Stimulated activated CD4-positive, alpha-beta T cell treated with anti-CD3 and anti-CD28 coated beads, TNF-alpha, amount 100 ng/mL, for 1 hour (primary cell): ENCODE results near the gene NPFFR1.
"Not testable (repeated sequence)": the region's sequence is repeated elsewhere in the genome, so short reads cannot be mapped to it uniquely, and the experiment has no call there.

Source experiments
- DNase-seq, 3 donors: peaks; one replicate each; pipeline ENCODE4 v3.0.0-alpha.2; 2020; ENCODE audit warnings: low read depth in 3 of 3, low spot score in 1 of 3

Gene NPFFR1

DNA sequence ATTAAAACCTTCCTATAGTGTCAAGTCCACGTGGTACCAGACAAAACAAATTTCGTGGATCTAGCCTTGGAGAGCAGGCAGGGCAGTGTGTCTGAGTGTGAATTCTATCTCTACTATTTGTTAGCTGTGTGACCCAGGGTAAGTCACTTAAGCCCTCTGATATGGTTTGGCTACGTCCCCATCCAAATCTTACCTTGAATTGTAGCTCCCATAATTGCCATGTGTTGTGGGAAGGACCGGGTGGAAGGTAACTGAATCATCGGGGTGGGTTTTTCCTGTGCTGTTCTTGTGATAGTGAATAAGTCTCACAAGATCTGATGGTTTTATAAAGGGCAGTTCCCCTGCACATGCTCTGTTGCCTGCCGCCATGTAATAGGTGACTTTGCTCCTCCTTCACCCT is 2.8 kb upstream of the NPFFR1 start:
- DNase-seq = no peak

DNA sequence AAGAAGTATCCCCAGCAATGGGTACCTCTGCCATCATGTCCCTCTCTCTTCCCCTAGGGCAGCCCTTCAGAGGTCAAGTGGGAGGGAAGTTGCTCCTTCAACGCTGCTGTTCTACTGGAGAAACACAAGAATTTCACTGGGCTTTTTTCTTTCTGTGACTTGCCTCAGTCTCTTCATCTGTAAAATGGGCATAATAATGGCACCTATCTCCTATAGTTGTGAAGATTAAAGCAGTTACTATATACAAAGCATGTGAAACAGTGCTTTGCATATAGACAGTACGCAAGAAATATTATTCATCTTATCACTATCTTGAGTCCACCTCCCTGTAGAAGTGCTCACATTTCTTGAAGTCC is 1.6 kb upstream of the NPFFR1 start:
- DNase-seq = no peak

DNA sequence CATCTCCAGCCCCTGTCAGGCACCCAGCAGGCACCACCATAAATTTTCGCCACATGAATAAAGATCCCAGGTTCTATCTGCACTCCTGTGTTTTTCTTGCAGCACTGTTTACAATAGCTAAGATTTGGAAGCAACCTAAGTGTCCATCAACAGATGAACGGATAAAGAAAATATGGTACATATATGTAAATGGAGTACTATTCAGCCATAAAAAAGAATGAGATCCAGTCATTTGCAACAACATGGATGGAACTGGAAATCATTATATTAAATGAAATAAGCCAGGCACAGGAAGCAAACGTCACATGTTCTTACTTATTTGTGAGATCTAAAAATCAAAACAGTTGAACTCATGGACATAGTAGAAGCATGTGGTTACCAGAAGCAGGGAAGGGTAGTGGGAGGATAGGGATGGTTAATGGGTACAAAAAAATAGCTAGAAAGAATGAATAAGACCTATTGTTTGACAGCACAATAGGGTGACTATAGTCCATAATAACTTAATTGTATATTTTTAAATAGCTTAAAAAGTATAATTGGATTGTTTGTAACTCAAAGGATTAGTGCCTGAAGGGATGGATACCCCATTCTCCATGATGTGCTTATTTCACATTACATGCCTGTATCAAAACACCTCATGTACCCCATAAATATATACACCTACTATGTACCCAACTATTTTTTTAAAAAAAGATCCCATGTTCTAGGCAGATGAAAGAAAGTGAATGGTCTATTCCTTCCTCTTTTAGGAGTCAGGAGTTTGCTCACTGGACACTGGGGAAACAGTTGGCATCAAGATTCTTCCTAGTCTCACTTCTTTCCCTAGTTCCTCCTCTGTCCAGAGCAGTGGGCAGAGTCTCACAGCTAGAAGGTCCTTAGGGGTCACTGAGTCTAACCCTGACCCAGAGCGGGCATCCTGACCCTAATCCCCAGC is 1.0 kb upstream of the NPFFR1 start:
- DNase-seq = no peak

DNA sequence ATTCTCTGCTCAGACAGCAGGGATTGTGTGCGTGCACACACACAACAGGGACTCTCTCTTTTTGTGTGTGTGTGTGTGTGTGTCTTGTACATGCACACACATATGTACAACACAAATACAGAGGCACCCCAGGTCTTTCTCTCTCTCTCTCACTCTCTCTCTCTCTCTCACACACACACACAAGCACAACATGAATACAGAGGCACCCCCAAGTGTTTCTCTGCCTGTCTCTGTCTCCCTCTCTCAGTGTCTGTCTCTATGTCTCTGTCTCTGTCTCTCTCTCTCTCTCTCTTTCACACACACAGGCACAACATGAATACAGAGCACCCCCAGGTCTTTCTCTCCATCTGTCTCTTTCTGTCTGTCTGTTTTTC is 746 bp downstream of the NPFFR1 start:
- no peak for DNase-seq

DNA sequence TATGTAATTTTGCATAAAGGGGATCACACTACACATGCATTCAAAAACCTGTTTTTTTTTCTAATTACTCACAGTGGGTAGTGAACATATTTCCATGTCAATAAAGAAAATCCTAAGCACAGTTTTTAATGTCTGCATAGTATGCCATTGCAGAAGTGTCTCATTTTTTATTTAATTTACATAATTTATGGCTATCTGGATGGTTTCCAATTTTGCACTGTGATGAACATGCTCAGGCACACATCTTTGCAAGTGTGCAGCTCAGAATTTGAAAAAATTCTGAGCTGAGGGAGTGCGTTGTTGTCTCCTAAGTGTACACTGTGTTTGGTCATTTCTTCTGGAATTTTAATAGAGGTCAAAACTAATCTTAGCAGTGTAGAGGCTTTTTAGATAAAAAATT is 2.2 kb downstream of the NPFFR1 start:
- DNase-seq = no peak

DNA sequence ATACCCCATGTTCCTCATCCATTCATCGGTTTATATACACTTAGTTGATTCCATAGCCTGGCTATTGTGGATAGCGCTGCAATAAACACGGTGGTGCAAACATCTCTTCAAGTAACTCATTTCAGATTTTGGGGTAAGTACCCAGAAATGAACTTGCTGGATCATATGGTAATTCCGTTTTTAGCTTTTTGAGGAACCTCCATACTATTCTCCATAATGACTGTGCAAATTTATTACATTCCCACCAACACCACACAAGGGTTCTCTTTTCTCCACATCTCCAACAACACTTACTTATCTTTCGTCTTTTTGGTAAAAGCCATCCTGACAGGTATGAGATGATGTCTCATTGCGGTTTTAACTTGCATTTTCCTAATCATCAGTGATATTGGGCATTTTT is 3.7 kb downstream of the NPFFR1 start:
- DNase-seq = no peak

DNA sequence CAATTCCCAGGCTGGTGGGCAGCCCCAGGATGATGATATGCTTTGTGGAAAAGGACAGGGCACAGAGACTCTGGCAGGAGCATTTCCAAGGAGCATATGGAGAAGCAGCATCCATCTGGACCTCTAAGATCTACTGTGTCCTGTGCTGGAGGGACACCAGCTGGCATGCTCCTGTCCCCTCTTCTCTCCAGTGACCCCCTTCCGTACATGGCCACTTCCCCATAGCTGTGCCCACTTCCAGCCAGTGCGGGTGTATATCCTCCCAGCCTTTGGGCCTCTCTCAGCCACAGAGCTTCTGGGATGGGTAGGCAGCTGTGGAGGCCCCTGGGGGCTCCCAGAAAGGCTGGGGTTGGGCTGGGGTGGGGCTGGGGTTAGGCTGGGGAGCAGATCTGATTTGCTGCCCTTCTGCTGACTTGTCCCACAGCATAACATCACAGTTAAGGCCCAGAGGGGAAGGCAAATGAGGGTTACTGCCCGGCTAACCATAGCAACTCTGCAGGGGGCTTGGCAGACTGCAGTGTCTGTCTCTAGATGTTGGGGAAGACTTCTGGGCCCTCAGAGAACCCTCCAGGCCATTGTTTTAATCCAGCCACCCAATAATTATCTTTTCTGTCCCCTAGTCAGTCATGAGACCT is 6.3 kb downstream of the NPFFR1 start:
- no peak for DNase-seq

DNA sequence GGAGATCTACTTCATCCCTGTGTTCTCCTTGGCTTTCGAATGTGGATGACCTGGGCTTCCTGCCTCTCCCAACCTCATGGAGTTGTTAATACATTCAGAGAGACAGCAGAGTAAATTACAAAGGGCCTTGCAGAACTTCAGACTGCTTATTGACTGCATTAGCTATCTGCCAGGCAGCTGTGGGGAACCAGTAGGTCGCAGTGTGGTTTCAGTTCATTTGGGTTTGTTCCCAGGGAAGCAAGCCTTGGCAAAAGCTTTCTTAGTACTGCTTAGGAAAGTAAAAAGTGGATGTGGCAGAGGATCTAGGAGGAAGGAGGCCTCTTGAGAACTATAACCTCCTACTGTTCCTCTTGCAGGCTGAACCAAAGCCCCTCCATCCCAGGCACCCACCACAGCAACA is 9.2 kb downstream of the NPFFR1 start:
- no peak for DNase-seq

DNA sequence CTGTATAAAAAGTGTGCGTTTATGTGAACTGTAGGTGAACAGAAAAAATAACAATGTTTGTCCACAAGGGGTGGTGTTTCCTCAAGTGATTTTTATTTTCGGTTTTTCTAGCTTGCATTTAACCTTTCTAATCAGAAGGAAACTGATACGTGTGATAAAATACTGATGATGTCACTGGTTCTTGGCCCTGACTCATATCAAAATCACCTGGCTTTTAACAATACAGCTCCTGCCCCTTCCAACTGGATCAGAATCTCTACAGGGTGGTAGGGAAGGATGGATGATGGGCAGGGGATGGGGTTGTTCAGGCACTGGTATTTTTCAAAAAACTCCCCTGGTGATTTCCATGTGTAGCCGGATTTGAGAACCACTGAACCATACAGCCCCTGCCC is 10.9 kb downstream of the NPFFR1 start:
- DNase-seq = no peak

DNA sequence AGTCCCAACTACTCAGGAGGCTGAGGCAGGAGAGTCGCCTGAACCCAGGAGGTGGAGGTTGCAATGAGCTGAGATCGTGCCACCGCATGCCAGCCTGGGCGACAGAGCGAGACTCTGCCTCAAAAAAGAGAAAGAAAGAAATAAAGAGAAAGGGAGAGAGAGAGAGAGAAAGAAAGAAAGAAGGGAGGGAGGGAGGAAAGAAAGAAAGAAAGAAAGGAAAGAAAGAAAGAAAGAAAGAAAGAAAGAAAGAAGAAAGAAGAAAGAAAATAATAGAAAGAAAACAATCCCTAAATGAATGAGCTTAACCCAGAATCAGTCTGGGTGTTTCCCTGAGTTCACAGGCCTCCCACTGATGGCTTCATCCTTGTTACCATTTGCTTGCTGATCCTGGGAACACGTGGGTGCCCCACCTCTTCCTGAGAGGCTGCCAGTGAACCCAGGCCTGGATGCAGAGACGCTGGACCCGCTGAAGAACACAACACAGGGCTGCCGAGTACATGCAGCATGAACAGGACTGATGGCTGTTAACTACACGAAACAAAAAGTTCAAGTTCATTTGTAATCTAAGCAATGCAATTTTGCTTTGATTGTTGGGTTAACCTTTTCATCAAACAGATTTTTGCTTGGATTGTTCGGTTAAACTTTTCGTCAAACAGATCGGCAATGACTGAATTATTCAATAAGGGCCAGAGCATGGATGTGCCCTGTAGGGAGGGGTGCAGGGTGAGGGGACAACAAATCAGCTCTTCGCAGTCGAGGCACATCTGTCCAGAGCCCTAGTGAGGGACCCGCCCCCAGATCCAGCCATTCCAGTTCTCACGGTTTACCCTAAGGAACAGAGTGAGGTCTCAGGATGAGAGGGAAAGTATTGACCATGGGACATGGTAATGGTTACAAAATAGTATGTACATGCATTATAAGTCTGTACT is 11.5 kb downstream of the NPFFR1 start:
- no peak for DNase-seq

DNA sequence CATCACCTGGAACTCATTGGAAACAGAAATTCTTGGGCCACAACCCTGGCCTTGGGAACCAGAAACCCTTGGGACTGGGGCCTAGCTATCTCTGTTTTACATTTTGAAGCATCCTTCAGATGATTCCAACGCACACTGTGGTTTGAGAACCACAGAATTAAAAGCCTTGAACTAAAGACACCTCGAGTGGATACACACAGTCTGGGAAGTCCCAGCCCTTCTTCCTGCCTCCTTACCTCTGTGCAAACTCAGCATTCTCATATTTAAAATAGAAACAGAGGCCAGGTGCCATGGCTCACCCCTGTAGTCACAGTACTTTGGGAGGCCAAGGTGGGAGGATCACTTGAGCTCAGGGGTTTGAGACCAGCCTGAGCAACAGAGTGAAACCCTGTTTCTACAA is 12.9 kb downstream of the NPFFR1 start:
- DNase-seq = no peak

DNA sequence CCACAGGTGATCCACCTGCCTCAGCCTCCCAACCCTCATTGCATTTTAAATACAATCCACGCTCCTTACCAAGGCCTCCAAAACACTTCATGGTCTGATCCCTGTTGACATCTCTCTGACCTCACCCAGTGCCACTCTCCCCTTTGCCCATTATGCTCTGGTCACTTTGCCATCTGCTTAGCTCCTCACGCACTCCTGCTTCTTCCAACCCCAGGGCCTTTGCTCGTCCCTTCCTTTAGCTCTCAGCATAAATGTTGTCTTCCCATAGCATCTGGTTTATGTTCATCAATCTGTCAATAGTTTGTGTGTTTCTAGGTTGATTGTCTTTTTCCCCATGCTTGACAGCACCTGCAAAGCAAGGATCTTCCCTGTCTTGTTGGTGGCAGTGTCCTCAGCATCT is 14.1 kb downstream of the NPFFR1 start:
- DNase-seq = no peak

DNA sequence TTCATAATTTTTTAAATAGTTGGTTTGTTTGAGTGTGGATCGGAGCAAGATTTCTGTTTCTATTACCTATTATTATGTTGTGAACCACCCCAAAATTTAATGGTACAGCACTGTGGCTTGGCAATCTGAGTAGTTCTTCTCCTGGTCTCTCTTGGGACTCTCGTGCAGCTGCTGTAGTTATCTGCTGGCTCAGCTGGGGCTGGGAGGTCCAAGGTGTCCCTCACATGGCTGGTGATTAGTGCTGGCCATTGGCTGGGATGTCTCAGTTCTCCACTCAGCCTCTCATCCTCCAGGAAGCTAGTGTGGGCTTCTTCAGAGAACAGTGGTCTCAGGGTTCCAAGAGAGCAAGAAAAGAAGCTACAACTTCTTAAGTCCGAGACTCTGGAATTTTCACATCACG is 15.4 kb downstream of the NPFFR1 start:
- no peak for DNase-seq

DNA sequence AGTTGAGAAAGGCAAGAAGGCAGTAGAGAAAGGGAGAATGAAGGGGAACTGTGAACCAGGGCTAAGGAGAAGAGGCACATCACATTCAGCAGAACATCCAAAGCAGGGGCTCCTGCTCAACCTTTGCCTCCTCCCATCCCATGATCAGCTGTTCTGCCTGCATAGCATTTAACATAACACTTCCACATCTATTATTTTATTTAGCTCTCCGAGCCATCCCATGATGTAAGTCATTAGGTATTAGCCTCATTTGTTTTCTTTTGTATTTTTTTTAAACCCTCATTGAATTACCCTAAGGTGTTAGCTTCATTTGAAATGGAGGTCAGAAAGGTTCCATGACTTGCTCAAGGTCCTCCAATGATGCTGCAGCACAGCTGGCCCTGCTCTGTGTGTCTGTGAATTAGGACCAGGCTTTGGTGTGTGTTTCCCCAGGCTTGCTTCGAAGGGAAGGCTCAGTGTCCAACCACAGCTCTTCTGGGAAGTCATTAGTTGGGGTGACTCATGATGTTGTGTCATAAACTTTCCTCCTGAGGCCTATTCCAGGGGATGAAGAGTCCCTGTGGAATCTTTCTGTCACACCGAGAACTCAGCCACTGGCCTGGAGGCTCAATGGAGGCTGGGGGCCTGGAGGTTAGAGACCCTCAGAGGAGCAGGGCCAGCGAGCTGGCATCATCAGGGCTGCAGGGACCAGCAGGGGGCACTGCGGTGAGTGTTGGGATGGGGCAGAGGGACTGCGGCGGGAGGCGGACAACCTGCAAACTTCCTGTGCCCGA is 16.5 kb downstream of the NPFFR1 start:
- no peak for DNase-seq

DNA sequence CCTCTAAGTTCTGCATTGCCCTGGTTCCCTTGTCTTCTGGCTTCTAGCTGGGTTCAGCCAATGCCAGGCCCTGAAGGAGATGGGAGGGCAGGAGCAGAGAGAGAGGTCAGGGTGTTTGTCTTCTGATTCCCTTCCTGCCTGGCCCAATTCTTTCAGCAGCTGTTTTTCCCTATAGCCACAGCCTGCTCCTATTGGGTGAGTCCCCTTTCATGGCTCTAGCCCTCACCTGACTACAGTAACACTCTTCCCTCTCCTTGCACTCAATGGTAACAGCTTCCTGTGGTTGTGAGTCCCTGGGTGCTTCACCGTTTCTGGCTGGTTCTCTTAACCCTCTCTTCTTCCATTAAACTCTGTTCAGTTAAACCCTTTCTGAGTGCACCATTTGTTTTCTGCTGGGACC is 17.1 kb downstream of the NPFFR1 start:
- no peak for DNase-seq

DNA sequence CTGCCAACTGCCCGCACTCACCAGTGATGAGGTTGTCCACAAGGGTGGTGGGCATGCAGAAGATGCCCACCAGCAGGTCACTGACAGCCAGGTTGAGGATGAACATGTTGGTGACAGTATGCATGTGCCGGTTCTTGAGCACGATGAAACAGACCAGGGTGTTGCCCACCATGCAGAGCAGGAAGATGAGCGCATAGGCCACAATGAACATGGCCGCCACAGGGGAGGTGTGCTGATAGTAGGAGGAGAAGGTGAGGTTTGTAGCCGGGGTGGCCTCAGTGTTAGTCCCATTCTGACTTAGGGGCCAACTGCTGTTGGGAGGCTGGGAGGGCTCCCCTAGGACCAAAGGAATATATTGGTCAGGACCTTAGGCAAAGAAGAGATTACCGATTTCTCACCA is 17.7 kb downstream of the NPFFR1 start:
- no peak for DNase-seq

DNA sequence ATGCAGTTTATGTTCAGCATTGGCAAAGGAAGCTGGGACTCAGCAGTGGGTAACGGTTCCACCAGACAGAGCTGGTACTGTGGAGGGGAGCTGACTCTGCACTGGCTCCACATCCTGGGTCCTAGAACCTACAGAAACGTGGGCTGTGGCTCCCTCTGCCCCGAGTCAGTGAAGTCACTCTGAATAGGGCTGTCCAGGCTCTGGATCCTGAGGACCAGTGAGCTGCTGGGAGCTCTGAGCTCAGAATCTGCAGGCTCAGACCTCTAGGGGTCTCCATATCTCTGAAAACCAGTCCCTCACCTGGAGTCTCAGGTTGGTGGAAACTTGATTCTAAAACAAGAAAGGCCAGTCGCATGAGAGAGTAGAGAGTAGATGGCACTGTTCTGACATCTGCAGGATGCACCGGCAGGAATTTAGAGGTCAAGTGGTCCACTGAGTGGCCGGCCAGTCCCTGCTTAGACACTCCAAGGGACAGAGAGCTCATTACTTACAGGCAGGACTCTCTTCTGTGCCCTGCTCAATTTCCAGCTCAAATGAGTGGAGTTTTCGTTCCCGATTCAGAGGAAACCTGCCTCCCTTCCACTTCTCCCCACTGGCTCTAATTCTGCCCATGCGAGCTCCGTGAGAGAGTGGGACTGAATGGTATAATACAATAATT is 18.6 kb downstream of the NPFFR1 start:
- DNase-seq = no peak

DNA sequence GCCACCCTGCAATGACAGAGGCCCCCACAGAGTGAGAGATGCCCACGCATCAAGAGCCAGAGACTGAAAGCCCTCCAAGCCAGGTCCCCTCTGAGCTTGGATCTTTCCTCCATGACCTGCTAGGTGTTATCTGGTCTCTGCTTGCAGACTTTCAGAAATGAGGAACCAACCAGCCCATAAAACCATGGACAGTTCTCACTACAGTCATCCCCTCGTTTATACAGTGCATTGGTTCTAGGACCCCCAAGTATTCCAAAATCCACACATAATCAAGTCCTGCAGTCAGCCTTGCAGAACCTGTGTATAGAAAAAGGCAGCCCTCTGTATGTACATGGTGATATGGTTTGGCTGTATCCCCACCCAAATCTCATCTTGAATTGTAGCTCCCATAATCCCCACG is 23.1 kb downstream of the NPFFR1 start:
- DNase-seq = no peak

DNA sequence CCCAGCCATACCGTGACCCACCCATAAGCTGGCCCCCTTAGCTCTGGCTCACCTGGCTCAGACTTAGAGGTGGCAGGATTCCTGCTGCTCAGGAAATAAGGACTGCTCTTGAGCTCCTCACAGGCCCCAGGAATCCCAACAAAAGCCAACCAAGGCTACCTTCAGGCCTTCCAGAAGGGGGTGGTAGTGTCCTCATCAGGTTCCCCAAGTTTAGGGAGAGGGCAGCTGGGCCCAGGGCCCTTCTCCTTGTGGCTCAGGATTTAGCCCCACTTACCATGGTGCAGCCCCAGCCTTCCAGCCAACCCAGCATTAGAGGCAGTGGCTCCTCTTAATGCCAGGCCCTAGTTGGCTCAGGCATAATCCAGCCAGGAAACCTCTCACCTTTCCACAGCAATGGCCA is 23.5 kb downstream of the NPFFR1 start:
- no peak for DNase-seq

DNA sequence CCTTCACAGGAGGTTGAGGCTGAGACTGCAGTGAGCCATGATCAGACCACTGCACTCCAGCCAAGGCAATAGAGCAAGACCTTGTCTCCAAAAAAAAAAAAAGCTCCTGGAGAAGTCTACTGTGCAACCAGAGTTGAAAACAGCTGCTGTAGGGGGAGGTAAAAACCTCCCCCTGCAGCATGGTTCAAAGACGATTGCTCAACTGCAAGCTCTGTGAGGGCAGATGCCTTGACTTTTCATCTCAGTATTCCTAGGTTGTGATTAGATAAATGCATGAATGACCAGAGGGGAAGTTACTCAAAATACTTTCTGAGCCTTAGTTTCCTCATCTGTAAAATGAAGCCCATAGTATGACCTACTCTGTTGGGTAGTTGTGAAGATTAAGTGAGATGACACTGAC is 25.6 kb downstream of the NPFFR1 start:
- DNase-seq = no peak

DNA sequence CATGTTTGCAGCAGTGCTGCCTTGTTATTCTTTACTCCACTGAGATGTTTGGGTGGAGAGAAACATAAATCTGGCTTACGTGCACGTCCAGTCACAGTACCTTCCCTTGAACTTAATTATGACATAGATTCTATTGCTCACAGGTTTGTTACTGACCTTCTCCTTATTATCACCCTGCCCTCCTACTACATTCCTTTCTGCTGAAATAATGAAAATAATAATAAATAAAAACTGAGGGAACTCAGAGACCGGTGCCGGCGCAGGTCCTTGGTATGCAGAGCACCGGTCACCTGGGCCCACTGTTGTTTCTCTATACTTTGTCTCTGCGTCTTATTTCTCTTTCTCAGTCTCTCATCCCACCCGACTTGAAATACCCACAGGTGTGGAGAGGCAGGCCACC is 26.0 kb downstream of the NPFFR1 start:
- not testable (repeated sequence) for DNase-seq
